Loucy (cell line): ENCODE results near the gene CDH4.

ENCODE experiments used
- H2AFZ ChIP-seq: fragments of 200-600 bp; sonication (generic); 2 replicates; pipeline ENCODE4 v1.6.0; 2016; ENCODE audit warnings: antibody characterized with exemption, mild to moderate bottlenecking, low read length, moderate library complexity
- H3F3A ChIP-seq: fragments of 200-600 bp; 2 replicates; pipeline ENCODE4 v1.6.0; 2016; ENCODE audit warnings: antibody characterized with exemption, low read depth, mild to moderate bottlenecking
- H3K27me3 ChIP-seq: fragments of 200-600 bp; sonication (generic); 2 replicates; pipeline ENCODE4 v1.6.1; 2014; ENCODE audit warnings: low read length, mild to moderate bottlenecking; ENCODE audit not compliant: insufficient read depth, poor library complexity, severe bottlenecking
- H3K36me3 ChIP-seq: fragments of 200-600 bp; sonication (generic); 2 replicates; pipeline ENCODE4 v1.6.1; 2016; ENCODE audit warnings: low read length; ENCODE audit not compliant: insufficient read depth
- H3K4me1 ChIP-seq: fragments of 200-600 bp; sonication (generic); 2 replicates; pipeline ENCODE4 v1.5.1; 2014; ENCODE audit warnings: low read length, mild to moderate bottlenecking; ENCODE audit not compliant: insufficient read depth, poor library complexity, severe bottlenecking
- H3K4me2 ChIP-seq: fragments of 200-600 bp; sonication (generic); 2 replicates; pipeline ENCODE4 v1.6.0; 2014; ENCODE audit warnings: antibody characterized with exemption, low read length, low read depth, mild to moderate bottlenecking; ENCODE audit not compliant: poor library complexity, severe bottlenecking
- H3K4me3 ChIP-seq: fragments of 200-600 bp; sonication (generic); 2 replicates; pipeline ENCODE4 v1.5.1; 2014; ENCODE audit warnings: low read length, mild to moderate bottlenecking, mixed read lengths; ENCODE audit not compliant: poor library complexity, severe bottlenecking
- H3K79me2 ChIP-seq: fragments of 200-600 bp; sonication (generic); 2 replicates; pipeline ENCODE4 v1.6.1; 2014; ENCODE audit warnings: low read length; ENCODE audit not compliant: insufficient read depth
- H3K9ac ChIP-seq: fragments of 200-600 bp; sonication (generic); 2 replicates; pipeline ENCODE4 v1.6.0; 2014; ENCODE audit warnings: mild to moderate bottlenecking, low read depth, low read length, moderate library complexity; ENCODE audit not compliant: poor library complexity, severe bottlenecking
- H3K9me2 ChIP-seq: fragments of 200-600 bp; sonication (generic); replicated peaks from 2 replicates; pipeline ENCODE4 v1.6.1; 2016; ENCODE audit warnings: low read depth, low read length, mixed read lengths
- H3K9me3 ChIP-seq: fragments of 200-600 bp; sonication (generic); 2 replicates; pipeline ENCODE4 v1.6.1; 2014; ENCODE audit warnings: mild to moderate bottlenecking, antibody characterized with exemption, low read length, low read depth; ENCODE audit not compliant: insufficient read depth
- H4K20me1 ChIP-seq: fragments of 200-600 bp; sonication (generic); 2 replicates; pipeline ENCODE4 v1.6.0; 2014; ENCODE audit warnings: antibody characterized with exemption, low read length, mild to moderate bottlenecking; ENCODE audit not compliant: insufficient read depth, poor library complexity, severe bottlenecking
- CTCF ChIP-seq: fragments of 200-600 bp; sonication (generic); conservative IDR thresholded peaks from 2 replicates; pipeline ENCODE4 v1.5.1; 2014; ENCODE audit warnings: mild to moderate bottlenecking, antibody characterized with exemption, low read length
- EZH2phosphoT487 ChIP-seq: fragments of 200-600 bp; IDR thresholded peaks from 2 replicates; pipeline ENCODE4 v1.6.1; 2018; ENCODE audit warnings: antibody characterized with exemption, mild to moderate bottlenecking, moderate library complexity, borderline replicate concordance

Gene CDH4

GRCh38 chr20:61331543-61331942 lies 79.5 kb downstream of the CDH4 start:
- Histone ChIP-seq H3K9ac (no peak overlapping the region), H3K4me2 (no peak overlapping the region), H3K4me3 (no peak overlapping the region), H3K36me3 (no peaks in the 10 kb centered on the region), H3K9me3 (no peaks in the 10 kb centered on the region), H3F3A (no peaks in the 10 kb centered on the region), H3K9me2 (no peaks in the 10 kb centered on the region), H3K4me1 (peaks cover 13% of the 10 kb centered on the region), H3K27me3 (no peaks in the 10 kb centered on the region), H2AFZ (no peak overlapping the region), H4K20me1 (no peaks in the 10 kb centered on the region), H3K79me2 (no peaks in the 10 kb centered on the region)
- no peak for TF ChIP-seq EZH2phosphoT487
- TF ChIP-seq CTCF: no peak

DNA sequence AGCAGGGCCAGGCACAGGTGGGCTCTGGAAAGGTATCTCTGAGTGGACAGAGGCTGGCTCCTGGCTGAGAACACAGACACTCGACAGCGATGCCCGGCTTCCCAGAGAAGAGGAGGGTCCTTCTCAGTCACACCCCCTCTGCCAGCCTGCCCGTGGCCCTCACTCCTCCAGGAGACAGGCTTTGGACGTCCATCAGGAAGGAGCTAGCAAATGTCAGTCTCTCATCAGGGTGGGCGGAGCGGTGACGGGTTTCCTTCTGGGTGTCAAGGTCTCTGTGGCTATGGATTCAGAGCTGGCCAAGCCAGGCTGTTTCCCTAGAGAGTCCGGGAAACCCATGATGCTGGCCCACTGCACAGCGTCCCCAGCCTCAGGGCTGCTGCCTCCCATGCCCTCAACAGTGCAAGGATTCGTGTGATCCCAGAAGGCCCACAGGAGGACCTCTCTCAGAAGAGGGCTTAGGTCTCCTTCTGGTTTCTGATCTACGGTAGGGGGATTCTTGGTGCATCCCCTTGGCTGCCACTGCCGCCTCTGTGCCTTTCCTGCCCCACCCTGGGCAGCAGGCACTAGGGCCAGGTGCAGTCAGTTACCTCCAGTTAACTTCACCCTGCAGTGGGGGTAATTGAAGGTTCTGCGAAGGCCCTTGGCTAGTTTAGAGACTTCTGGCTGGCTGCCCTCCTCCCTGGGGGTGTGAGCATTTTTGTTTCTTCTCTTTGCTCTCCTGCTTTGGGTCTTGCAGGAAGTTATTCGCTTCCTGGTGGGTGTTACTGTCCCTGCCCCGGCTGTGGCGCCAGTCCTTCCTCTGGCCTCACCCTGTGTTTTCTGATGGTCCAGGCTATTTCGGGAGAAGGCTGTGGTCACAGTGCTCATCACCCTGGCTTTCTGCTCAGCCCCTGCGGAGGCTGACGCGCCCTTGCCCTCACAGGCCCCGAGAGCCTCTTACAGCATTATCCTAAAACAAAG lies 80.2 kb downstream of the CDH4 start:
- H3K9me3 ChIP-seq: no peaks in the 10 kb centered on the region

GRCh38 chr20:61333484-61334108 lies 81.5 kb downstream of the CDH4 start:
- Histone ChIP-seq H3K9ac (no peak overlapping the region), H2AFZ (no peak overlapping the region), H3K9me2 (no peaks in the 10 kb centered on the region), H3F3A (no peaks in the 10 kb centered on the region), H3K9me3 (no peaks in the 10 kb centered on the region), H3K4me2 (no peak overlapping the region), H3K4me1 (peaks cover 13% of the 10 kb centered on the region), H4K20me1 (no peaks in the 10 kb centered on the region), H3K4me3 (no peak overlapping the region), H3K79me2 (no peaks in the 10 kb centered on the region), H3K27me3 (no peaks in the 10 kb centered on the region), H3K36me3 (no peaks in the 10 kb centered on the region)
- TF ChIP-seq EZH2phosphoT487 (no peak), CTCF (no peak)

More for the DNA sequence above, 80.2 kb downstream of the CDH4 start:
- Histone ChIP-seq H3K4me1 (peaks cover 13% of the 10 kb centered on the region), H3K9ac (peak overlapping the region; percentile 3), H3K9me2 (no peaks in the 10 kb centered on the region), H3F3A (no peaks in the 10 kb centered on the region), H3K4me2 (peak overlapping the region; percentile 51), H2AFZ (peak overlapping the region; percentile 57), H3K36me3 (no peaks in the 10 kb centered on the region), H4K20me1 (no peaks in the 10 kb centered on the region), H3K4me3 (no peak overlapping the region), H3K79me2 (no peaks in the 10 kb centered on the region), H3K27me3 (no peaks in the 10 kb centered on the region)
- TF ChIP-seq CTCF: no peak
- TF ChIP-seq EZH2phosphoT487: no peak
